HG03045 (cell line): ENCODE results near the gene CUEDC2.

Experiments used
- ATAC-seq: cut with Tn5 transposase; IDR thresholded peaks from one replicate; pipeline ENCODE4 v1.9.1; 2021; ENCODE audit warnings: mild to moderate bottlenecking, moderate library complexity; ENCODE audit not compliant: unreplicated experiment

CUEDC2 gene

DNA sequence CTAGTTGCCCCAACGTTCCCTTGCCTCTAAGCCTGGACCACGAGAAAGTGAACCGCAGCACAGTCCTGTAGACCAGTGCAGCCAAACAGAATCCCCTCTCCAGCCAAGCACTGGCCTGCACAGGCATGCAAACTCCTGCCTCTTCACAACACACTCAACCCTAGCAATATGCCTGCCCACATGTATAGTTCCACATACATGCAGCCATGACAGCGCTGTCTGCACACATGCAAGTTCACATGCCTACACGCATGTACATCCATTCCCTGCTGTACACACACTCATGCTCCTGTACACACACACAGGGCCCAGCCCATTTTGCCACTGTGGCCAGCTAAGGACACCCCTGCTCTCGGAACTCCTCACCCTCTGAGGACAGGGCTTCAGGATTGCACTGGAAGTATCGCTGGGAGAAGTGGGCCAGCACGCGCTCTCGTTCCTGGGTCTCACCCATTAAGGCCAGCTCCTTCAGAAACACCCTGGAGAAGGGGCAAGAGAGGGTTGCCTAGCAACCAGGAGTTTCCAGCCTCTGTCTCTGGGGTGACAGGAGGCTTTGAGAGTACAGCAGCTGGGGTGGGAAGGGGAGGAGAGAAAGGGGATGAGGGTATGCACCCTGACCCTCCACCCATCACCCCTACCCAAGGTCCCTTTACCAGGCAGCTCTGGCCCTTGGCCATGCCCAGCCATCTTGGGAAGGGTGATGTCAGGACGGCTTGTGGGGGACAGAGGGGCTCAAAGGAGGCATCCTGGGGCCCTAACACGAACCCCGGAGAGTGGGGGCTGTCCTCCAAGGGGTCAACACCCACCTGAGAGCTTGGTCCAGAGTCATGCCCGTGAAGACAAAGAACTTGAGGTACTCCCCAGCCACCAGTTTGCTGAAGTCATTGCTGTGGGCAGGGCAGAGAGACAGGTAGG, 20.8 kb downstream of the CUEDC2 start:
- no peak for ATAC-seq

DNA sequence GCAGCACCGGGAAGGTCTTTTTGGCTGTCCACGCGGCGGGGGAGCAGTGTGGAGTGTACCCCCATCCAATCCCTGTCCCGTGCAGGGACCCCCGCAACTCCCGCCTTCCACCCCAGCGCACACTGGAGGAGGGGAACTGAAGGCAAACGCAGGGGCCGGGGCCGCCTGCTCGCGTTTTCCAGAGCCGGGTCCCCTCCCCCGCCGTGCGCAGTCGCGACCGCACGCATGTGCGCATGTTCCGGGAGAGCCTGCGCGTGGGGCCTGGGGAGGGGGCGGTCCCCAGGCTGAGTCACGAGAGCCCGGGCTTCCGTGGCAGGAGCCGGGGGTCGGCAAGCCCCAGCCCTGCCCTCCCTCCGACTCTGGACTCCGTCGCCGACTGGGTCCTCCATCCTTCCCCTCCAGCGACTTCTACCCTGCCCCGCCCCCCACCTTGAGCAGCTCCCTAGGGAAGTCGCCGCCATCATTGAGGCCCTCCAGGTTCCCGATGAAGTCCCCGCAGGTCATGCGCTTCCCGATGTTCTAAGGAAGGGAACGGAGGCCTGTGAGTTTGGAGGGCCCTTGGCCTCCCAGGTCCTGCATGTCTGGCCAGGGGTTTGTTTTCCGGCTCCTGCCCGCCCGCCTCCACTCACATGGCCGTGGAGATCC, 21.8 kb downstream of the CUEDC2 start:
- no peak for ATAC-seq

DNA sequence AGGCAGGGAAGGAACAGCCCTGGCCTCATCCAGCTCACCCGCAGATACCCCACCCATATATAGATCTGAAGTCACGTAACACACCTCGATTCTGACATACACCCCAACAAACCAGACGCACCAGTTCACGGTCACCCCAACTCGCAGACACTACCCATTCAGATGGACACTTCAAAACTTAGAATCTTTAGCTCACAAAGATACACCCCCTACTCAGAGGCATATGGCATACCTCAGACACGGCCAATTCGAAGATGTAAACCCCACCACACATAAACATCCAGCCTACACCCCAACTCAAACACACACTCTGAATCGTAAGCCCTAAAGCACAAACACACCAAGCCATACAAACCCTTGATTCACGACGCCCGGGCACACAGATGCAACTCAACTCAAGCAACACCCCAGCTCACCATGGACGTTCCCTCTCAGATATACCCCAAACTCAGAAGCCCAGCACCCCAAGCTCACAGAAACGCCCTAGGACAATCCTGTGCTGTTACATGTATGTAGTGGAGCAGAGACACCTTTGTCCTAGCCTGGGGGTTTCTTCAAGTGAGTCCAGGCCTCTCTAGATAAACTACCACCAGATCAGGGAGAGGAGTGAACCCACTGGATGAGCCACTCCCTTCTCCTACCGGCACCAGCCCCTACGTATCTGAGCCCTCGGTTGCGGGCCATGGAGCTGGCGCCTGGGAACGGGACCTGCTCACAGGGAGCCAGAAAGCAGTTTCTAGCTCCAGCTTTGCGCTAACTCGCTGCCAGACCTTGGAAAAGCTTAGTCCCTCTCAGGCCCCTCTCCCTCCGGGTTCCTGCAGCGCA, 22.6 kb downstream of the CUEDC2 start:
- ATAC-seq = no peak

DNA sequence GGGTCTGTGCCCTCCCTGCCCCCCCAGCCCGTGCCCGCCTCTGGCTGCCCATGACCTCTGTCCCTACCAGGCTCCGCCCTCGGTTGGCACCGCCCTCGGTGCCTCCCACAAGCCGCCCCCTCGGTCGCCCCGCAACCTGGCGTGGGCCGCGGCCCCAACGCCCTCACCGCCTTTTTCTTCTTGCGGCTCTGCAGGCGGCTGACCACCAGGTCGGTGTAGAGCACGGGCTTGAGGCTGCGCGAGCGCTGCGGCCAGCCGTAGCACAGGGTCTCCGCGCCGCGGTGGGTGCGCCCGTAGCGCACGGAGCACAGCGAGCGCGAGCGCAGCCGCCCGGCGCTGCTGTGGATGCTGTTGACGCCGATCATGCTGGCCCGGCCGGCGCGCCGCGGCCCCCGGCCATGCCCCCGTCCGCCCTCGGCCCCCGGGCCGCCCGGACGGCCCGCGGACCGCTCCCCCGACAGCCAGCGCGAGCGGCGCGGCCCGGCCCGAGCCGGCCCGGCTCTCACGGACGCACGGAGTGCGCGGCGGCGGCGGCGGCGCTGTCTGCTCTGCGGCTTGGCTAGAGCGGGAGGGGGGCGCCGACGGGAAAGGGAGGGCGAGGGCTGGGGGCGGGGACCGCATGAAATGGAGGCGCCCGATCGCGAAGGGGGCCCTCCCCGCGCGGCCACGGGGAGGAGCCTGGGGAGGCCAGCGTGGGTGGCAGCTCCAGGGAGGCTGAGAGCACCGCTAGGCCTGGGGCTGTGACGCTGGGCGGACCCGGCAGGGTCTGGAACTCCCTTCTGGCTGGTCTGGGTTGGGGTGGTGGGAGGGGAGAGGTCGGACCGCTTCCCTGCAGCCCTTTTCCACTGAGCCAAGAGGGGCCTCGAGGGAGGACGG, 23.4 kb downstream of the CUEDC2 start:
- no peak for ATAC-seq

DNA sequence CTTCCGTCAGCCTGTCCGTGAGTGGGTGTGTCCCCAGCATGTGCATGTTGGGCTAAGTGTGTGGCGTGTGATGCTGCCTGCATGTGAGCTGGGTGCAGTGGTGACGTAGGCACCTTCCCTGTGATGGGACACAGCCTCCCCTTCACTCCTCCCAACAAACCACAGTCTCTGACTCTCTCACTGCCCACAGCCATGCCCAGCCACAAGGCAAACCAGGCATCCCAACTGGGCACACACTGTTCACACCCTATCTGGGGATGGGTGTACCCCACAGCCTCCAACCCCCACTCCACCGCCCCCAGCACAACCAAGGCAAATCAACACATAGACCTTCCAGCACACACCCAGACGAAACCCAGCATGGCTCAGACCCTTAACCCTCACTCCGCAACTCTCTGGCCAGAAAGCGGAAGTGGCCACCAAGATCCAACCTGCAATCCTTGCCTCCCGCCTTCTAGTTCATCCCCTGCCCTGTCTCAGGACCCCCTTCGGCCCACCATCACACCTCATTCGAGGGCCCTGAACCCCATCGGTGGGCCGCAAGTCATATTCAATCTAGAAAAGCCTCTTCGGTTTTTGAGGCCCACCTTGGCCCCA, 24.1 kb downstream of the CUEDC2 start:
- no peak for ATAC-seq

DNA sequence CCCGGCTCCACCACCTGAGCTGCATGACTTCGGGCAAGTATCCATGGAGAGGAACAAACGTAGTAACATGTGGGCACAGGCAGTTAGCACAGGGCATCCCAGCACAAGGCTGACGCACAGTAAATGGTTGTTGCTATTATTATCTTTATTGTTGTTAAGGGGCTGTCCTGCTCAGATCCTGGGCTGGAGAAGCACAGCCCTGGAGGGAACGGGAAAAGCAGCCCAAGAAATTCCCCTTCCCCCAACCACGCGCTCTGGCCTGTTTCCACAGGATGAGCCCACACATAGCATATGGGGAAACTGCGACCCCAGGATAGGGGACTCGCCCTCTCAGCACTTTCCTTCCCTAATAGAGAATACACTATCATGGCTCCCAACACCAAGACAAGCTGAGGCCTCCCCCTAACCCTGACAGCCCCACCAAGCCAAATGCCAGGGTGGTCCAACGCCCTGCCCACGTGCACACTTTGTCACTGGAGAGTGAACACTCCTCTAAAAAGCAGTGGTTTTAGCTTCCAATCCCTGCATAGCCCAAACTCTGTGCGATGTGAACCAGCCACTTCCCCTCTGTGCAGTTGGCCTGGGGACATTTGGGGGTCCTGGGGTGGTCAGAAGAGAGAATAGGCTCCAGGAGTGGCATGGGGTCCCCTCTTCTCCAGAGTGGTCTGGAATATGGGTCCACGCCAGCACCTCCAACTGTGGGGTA, 24.8 kb downstream of the CUEDC2 start:
- no peak for ATAC-seq

DNA sequence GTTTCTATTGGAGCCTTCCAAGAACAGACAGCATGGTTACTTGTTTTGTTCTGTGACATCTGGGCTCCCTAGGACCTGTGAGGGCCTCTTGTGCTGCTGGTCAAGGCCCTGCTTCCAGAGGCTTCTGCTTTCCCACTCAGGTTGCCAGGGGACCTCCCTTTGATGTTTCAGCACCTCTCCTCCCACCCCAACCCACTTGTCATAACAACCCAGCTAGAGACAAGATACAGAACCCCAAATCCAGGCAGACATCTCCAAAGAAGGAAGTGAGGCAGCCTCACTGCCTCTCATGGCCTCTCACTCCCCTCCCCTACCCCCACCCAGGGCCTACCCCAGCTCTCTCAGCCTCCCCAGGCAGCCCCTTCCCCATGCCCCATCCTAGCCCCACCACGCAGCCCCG, 25.6 kb downstream of the CUEDC2 start:
- no peak for ATAC-seq

DNA sequence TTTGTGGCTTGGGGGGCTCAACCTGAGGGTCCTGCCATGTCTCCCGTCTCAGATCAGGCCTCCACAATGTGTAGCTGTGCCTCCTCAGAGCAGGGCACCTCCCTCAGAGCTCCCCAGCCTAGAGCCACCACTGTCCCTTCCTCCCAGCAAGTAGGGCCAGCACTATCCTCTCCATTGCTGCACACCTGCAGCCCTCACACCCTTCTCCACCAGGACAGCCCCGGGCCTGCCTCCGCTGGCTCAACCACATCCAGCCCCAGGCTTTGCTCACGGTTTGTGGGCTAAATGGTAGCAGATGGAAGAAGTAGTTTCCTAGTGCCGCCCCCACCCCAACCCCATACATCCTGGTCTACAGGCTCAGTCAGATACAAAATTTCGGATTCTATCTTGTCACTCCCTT, 26.7 kb downstream of the CUEDC2 start:
- ATAC-seq = no peak

DNA sequence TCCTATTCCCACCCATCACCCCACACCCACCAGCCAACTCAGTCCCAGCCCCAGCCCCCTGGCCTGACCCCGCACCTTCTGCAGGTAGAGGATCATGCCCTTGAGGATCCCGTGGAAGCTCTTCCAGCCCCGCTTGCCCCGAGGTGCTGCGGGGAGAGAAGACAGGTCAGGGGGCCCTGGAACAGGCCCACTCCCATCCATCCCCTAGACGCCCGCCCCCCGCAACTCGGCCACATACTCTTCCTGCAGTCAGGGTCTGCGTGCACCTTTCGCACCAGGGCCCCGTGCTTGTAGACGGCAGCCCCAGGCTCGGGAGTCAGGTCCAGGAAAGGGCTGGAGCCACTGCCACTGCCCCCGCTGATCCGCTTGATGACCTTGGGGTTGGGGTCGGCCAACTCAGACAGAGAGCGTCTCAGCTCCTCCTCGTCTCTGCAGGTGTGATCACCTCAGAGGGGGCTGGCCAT, 27.2 kb downstream of the CUEDC2 start:
- ATAC-seq = no peak

DNA sequence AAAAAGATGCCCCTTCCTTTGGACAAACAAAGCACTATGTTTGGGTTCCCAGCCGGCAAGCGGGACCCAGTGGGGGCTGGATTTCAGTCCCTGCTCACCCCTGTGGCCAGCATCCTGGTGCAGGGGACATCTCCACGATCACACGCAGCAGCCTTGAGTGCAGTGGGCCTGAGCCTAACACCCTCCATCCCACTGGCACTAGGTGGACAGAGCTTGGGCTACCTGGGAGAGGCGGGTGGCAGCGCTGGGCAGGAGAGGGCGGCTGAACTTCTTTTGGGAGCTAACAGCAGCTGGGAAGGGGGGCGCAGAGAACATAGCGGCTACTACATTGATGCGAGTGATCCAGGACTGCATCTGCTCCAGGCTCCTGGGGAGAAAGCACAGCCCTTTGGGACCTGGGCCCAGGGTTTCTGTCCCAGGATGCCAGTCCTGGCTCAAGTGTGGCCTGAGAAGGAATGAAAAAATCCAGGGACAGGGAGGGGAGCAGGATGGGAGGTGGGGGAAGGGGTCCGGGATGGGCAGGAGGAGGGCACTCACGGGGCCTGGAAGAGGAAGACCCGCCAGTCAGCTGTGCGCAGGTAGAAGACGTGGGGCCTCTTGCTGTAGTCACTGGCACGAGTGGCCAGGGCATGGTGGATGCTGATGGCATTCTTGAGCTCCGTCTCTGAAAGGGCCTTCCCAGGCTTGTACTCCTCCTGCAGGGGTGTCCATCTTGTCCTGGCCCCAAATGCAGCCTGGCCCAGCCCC, 27.8 kb downstream of the CUEDC2 start:
- no peak for ATAC-seq

DNA sequence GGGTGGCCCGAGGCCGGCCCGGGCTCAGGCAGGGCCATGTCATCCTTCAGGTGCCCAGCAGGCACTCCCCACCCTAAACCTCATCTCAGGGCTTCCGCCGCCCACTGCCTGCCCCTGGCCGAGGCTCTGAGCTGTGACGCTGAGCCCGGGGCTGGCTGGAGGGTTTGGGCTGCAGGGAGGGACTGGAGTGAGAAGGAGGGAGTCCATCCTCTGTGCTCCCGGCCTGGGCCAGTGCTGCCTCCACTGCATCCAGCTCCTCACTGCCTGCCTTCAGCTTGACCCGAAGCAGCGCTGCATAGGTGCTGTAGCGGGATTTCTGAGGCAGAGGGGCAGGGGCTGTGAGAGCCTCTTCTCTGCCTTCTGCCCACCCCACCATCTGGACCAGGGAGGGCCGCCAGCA, 29.3 kb downstream of the CUEDC2 start:
- no peak for ATAC-seq

DNA sequence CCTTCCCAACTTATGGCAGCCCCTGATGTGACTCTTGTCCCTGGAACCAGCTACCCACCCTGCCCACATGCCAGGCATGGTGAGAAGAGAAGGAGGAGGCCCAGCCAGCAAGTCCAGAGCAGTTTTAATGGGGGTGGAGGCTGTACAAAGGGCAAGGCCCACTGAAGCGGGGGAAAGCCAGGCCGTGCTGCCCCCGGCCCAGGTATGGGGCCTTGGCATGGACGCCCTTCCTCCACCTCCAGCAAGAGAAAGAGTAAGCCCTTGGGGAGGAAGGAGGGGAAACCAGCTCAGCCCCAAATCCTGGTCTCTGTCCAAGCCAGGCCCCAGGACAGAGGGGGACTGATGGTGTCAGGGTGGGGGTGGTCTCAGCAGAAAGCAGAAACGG, 29.9 kb downstream of the CUEDC2 start:
- no peak for ATAC-seq

DNA sequence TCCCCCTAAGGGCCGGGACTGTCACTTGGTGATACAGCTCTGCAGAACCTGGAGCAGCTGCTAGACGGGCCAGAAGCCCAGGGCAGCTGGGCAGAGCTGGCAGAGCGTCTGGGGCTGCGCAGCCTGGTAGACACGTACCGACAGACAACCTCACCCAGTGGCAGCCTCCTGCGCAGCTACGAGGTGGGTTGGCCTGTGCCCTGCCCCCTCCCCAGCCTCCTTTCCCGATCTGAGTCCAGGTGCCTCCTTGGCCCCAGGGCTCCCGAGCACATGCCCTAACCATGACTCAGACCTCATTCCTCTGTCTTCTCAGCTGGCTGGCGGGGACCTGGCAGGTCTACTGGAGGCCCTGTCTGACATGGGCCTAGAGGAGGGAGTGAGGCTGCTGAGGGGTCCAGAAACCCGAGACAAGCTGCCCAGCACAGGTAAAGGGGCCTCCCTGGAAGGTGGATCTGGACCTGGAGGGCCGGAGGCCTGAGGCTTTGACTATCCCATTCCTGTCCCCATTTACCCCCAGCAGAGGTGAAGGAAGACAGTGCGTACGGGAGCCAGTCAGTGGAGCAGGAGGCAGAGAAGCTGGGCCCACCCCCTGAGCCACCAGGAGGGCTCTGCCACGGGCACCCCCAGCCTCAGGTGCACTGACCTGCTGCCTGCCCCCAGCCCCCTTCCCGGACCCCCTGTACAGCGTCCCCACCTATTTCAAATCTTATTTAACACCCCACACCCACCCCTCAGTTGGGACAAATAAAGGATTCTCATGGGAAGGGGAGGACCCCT, 30.5 kb downstream of the CUEDC2 start:
- ATAC-seq = no peak

DNA sequence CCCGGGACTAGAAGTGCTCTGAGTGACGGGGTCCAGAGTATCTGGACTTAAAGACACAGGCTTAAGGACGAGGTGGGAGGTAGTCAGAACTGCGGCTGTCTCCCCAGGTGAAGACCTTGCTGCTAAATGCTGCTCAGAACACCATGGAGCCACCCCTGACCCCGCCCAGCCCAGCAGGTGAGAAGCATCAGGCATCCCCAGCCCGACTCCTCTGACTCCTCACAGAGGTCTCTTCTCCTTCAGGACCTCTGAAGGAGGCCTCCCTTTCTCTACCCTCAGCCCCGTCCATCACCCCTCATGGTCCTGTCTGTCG, 31.1 kb downstream of the CUEDC2 start:
- ATAC-seq = no peak

DNA sequence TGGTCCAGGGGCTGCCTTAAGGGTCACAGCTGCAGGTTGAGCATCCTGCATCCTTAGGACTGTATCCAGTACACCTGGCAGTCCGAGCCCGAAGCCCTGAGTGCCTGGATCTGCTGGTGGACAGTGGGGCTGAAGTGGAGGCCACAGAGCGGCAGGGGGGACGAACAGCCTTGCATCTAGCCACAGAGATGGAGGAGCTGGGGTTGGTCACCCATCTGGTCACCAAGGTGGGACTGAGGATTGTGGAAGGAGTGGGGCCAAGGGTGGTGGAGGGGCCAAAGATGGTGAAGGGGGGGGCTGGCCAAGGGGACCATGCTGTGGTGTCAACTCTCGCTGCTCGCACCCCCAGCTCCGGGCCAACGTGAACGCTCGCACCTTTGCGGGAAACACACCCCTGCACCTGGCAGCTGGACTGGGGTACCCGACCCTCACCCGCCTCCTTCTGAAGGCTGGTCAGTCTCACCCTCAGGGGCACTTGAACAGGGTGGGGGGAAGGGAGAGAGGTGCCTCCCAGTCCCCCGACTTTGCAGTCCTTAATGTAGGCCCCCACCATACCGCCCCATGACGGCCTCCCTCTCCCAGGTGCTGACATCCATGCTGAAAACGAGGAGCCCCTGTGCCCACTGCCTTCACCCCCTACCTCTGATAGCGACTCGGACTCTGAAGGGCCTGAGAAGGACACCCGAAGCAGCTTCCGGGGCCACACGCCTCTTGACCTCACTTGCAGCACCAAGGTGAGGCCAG, 31.6 kb downstream of the CUEDC2 start:
- ATAC-seq = no peak

DNA sequence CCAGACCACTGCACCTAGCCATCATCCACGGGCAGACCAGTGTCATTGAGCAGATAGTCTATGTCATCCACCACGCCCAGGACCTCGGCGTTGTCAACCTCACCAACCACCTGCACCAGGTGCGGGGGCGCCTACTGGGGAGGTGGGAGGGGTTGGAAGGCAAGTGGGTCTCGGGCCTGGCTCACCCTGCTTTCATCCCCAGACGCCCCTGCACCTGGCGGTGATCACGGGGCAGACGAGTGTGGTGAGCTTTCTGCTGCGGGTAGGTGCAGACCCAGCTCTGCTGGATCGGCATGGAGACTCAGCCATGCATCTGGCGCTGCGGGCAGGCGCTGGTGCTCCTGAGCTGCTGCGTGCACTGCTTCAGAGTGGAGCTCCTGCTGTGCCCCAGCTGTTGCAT, 32.3 kb downstream of the CUEDC2 start:
- ATAC-seq = no peak

DNA sequence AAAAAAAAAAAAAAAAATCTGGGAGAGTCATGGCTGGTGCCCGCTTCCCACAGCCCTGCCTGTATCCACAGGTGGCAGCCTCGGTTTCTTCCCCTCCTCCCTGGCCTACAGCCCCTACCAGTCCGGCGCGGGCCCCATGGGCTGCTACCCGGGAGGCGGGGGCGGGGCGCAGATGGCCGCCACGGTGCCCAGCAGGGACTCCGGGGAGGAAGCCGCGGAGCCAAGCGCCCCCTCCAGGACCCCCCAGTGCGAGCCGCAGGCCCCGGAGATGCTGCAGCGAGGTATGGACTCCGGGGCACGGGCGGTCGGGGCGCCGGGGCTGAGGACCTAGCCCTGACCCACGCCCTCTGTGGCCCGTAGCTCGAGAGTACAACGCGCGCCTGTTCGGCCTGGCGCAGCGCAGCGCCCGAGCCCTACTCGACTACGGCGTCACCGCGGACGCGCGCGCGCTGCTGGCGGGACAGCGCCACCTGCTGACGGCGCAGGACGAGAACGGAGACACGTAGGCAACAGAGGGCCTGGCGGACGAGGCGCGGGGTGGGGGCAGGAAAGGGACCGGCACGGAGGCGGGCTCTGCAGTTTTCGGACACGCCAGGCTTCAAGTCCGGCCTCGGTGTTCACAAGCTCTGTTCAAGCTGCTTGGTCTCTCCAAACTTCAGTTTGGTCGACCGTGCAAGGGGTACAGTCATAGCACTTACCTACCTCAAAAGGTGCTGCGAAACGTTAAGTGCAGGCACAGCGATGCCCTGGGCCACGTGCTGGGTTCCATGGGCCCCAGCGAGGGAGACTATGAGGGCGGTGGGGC, 33.0 kb downstream of the CUEDC2 start:
- peak; percentile 30 for ATAC-seq
